ENCODE measurements around the gene SLX4IP.

SLX4IP gene

GRCh38 chr20:10429443-10429981 is 5.6 kb upstream of the SLX4IP start:
- no peak for DNase-seq

- DNase-seq: no peak
Observed at GRCh38 chr20:10430000-10430466, 5.1 kb upstream of the SLX4IP start.

GRCh38 chr20:10430704-10431103 is 4.4 kb upstream of the SLX4IP start:
- DNase-seq: no peak

GRCh38 chr20:10432079-10432478 is 3.0 kb upstream of the SLX4IP start:
- DNase-seq: no peak

- DNase-seq: no peak
Observed at GRCh38 chr20:10433014-10433622, 2.0 kb upstream of the SLX4IP start.

- peak; percentile 83 to 88 for DNase-seq
Observed at GRCh38 chr20:10433623-10434466, 1.3 kb upstream of the SLX4IP start, which contains the start of gene MKKS. Gene MKKS, minus strand, starts transcription at chr20:10434222. Its CDS starts 20,708 bp downstream, at chr20:10413514.

GRCh38 chr20:10434467-10434831 is 656 bp upstream of the SLX4IP start:
- DNase-seq: peak; percentile 76 to 82

GRCh38 chr20:10436053-10436699 is 1.1 kb downstream of the SLX4IP start:
- no peak for DNase-seq

- DNase-seq: no peak
Observed at GRCh38 chr20:10438217-10438616, 3.1 kb downstream of the SLX4IP start.

GRCh38 chr20:10443936-10444335 is 8.8 kb downstream of the SLX4IP start:
- DNase-seq: no peak

GRCh38 chr20:10445758-10446157 is 10.7 kb downstream of the SLX4IP start:
- no peak for DNase-seq

- DNase-seq: peak; percentile 31 to 51
Observed at GRCh38 chr20:10447028-10447427, 11.9 kb downstream of the SLX4IP start.

- no peak for DNase-seq
Observed at GRCh38 chr20:10448270-10449156, 13.4 kb downstream of the SLX4IP start.

GRCh38 chr20:10449270-10449669 is 14.2 kb downstream of the SLX4IP start:
- DNase-seq: no peak

- DNase-seq: peak in 1 of 2 experiments; percentile 33
Observed at GRCh38 chr20:10453241-10453640, 18.1 kb downstream of the SLX4IP start.

GRCh38 chr20:10454151-10454750 is 19.1 kb downstream of the SLX4IP start:
- no peak for DNase-seq

- DNase-seq: no peak
Observed at GRCh38 chr20:10461495-10461894, 26.4 kb downstream of the SLX4IP start.

GRCh38 chr20:10462516-10462915 is 27.4 kb downstream of the SLX4IP start:
- DNase-seq: no peak

- no peak for DNase-seq
Observed at GRCh38 chr20:10463622-10464021, 28.5 kb downstream of the SLX4IP start.

GRCh38 chr20:10465135-10465534 is 30.0 kb downstream of the SLX4IP start:
- no peak for DNase-seq

- no peak for DNase-seq
Observed at GRCh38 chr20:10466325-10466724, 31.2 kb downstream of the SLX4IP start.

- DNase-seq: no peak
Observed at GRCh38 chr20:10466855-10467254, 31.8 kb downstream of the SLX4IP start.
